Measurements from ENCODE around the gene PBRM1.

DNA sequence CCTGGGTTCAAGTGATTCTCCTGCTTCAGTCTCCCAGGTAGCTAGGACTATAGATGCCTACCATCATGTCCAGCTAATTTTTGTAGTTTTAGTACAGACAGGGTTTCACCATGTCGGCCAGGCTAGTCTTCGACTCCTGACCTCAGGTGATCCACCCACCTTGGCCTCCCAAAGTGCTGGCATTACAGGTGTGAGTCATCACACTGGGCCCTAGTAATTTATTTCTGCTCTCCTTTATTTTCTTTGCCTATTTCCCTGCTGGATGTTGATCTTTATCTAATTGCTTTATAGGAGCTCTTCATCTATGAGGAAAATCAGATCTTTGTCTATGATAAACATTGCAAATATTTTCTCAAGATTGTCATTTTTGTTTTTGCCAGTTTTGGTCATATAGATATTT lies 117.6 kb downstream of the PBRM1 start:
- TF ChIP-seq, protein P1, sequence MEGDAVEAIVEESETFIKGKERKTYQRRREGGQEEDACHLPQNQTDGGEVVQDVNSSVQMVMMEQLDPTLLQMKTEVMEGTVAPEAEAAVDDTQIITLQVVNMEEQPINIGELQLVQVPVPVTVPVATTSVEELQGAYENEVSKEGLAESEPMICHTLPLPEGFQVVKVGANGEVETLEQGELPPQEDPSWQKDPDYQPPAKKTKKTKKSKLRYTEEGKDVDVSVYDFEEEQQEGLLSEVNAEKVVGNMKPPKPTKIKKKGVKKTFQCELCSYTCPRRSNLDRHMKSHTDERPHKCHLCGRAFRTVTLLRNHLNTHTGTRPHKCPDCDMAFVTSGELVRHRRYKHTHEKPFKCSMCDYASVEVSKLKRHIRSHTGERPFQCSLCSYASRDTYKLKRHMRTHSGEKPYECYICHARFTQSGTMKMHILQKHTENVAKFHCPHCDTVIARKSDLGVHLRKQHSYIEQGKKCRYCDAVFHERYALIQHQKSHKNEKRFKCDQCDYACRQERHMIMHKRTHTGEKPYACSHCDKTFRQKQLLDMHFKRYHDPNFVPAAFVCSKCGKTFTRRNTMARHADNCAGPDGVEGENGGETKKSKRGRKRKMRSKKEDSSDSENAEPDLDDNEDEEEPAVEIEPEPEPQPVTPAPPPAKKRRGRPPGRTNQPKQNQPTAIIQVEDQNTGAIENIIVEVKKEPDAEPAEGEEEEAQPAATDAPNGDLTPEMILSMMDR (IDR thresholded peaks at IDR 0.05), result no peak
- TF ChIP-seq POLR2A (IDR thresholded peaks at IDR 0.05), result no peak

All from thyroid gland (tissue), 4 donors.